Right atrium auricular region (tissue), 2 donors: ENCODE measurements around the gene SIK3. TPM values are rescaled to one million over a fixed set of nuclear protein-coding genes. Genes with fewer than 3 reads are reported as not detected.
"Not testable (repeated sequence)": the region's sequence is repeated elsewhere in the genome, so short reads cannot be mapped to it uniquely, and the experiment has no call there.

Experiments used
- DNase-seq: peaks from one replicate; pipeline ENCODE4 v3.0.0-alpha.2; 2019; ENCODE audit warnings: low spot score
- H3K27ac ChIP-seq, 2 donors: fragments of 200-600 bp; sonication (generic); 1 replicate in 1 of 2; 2 replicates in 1 of 2; pipeline ENCODE4 v1.5.1; 2016 to 2019
- H3K27me3 ChIP-seq, 2 donors: fragments of 200-600 bp; sonication (generic); one replicate each; pipeline versions ENCODE4 v1.5.1 to v1.6.0; 2017 to 2019
- H3K36me3 ChIP-seq: fragments of 200-600 bp; sonication (generic); one replicate; pipeline ENCODE4 v1.5.1; 2016
- H3K4me1 ChIP-seq, 2 donors: fragments of 200-600 bp; sonication (generic); one replicate each; pipeline versions ENCODE4 v1.5.1 to v1.6.0; 2017 to 2019
- H3K4me3 ChIP-seq, 2 donors: fragments of 200-600 bp; sonication (generic); 1 replicate in 1 of 2; 2 replicates in 1 of 2; pipeline ENCODE4 v1.5.1; 2017 to 2019; ENCODE audit warnings: mild to moderate bottlenecking in 1 of 2, moderate library complexity in 1 of 2
- H3K9me3 ChIP-seq, 2 donors: fragments of 200-600 bp; sonication (generic); one replicate each; pipeline ENCODE4 v1.5.1; 2019
- CTCF ChIP-seq, 2 donors: fragments of 200-600 bp; sonication (generic); IDR thresholded peaks; one replicate each; pipeline ENCODE4 v1.5.1; 2019; ENCODE audit warnings: antibody characterized with exemption in 2 of 2
- total RNA-seq, 2 donors: library from RNA; depleted of rRNA; stranded (reverse); fragments of >200 nt; gene quantifications; one replicate each; pipeline ENCODE4 v1.1.0, GENCODE V29; 2016

Gene SIK3
- total RNA-seq, 2 donors from 2014 or later, result 27.0 to 40.1 TPM

DNA sequence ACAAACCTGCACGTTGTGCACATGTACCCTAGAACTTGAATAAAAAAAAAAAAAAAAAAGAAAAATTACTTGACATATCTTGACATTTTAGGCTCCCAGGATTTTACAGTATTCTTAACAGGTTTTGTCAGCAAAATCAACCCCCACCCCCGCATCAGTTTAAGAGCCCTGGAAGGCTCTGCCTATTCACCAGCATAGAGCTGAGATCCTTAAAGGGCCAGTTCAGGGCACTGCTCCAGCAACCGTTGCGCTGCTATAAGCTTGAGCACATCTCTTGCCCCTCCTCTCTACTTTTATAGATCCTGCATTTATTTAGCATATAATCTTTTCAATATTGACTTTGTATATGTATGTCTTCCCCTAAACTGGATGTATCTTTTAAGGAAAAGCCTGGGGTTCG is 45.2 kb upstream of the SIK3 start:
- no peaks in the 10 kb centered on the region for H3K9me3 ChIP-seq
- no peak for TF ChIP-seq CTCF (IDR thresholded peaks at IDR 0.05)
- H3K27ac ChIP-seq, result peak overlapping the region; percentile 96
- DNase-seq, result peak; percentile 64
- peaks cover 12% of the 10 kb centered on the region for H3K36me3 ChIP-seq
- no peaks in the 10 kb centered on the region for H3K27me3 ChIP-seq
- peaks cover 0 to 40% of the 10 kb centered on the region in 2 donors for H3K4me1 ChIP-seq
- peak overlapping the region; percentile 94 to 97 for H3K4me3 ChIP-seq

- H3K27me3 ChIP-seq, H3K27ac ChIP-seq, H3K4me3 ChIP-seq, H3K9me3 ChIP-seq, H3K4me1 ChIP-seq, DNase-seq, H3K36me3 ChIP-seq: not testable (repeated sequence)
These were observed 39.2 kb upstream of the SIK3 start for GRCh38 chr11:117137223-117138086.

DNA sequence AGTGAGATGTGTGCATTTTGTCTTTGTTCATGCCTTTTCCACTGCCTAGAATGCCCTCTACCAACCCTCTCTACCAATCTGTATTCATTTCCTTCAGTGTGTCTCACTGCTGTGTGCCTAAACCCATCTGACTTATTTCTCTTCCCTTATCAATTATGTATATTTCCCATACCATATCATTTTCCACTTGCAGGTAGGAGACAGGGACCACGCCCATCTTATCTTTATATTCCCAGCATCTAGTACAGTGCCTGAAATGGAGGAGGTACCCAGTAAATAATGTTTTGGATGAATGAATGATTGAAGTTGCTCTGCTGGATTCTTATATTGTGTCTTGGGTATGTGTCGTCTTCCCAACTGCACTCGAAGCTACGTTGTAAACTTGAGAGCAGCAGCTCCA is 36.8 kb upstream of the SIK3 start:
- not testable (repeated sequence) for DNase-seq

GRCh38 chr11:117134431-117134830 is 36.2 kb upstream of the SIK3 start:
- H3K27ac ChIP-seq, result no peak overlapping the region
- TF ChIP-seq CTCF (IDR thresholded peaks at IDR 0.05), result no peak
- no peak overlapping the region for H3K4me3 ChIP-seq
- H3K4me1 ChIP-seq, result no peaks in the 10 kb centered on the region
- no peaks in the 10 kb centered on the region for H3K27me3 ChIP-seq
- H3K36me3 ChIP-seq, result no peaks in the 10 kb centered on the region
- H3K9me3 ChIP-seq, result no peaks in the 10 kb centered on the region
- DNase-seq, result no peak

More for the DNA sequence above, 36.8 kb upstream of the SIK3 start:
- not testable (repeated sequence) for H3K27ac ChIP-seq, H3K27me3 ChIP-seq, H3K36me3 ChIP-seq, H3K9me3 ChIP-seq, H3K4me3 ChIP-seq, H3K4me1 ChIP-seq

- H3K4me3 ChIP-seq, result no peak overlapping the region
- H3K27ac ChIP-seq, result no peak overlapping the region
- H3K9me3 ChIP-seq, result no peaks in the 10 kb centered on the region
- H3K36me3 ChIP-seq, result no peaks in the 10 kb centered on the region
- no peak for TF ChIP-seq CTCF (IDR thresholded peaks at IDR 0.05)
- H3K4me1 ChIP-seq, result no peaks in the 10 kb centered on the region
- no peaks in the 10 kb centered on the region for H3K27me3 ChIP-seq
- DNase-seq, result no peak
These were observed 32.7 kb upstream of the SIK3 start for GRCh38 chr11:117130879-117131278.

DNA sequence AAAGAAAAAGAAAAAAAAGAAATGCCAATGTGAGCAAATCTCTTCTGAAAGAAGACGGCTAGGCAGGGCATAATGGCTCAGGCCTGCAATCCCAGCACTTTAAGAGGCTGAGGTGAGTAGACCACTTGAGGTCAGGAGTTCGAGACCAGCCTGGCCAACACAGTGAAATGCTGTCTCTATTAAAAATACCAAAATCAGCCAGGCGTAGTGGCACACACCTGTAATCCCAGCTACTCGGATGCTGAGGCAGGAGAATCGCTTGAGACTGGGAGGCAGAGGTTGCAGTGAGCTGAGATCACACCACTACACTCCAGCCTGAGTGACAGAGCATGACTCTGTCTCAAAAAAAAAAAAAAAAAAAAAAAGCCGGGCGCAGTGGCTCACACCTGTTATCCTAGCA is 32.2 kb upstream of the SIK3 start:
- not testable (repeated sequence) for H3K27ac ChIP-seq, H3K9me3 ChIP-seq, H3K4me1 ChIP-seq, H3K4me3 ChIP-seq, H3K27me3 ChIP-seq, DNase-seq, H3K36me3 ChIP-seq

- Histone ChIP-seq H3K4me1 (no peaks in the 10 kb centered on the region), H3K27me3 (no peaks in the 10 kb centered on the region), H3K36me3 (no peaks in the 10 kb centered on the region), H3K27ac (no peak overlapping the region), H3K4me3 (no peak overlapping the region), H3K9me3 (no peaks in the 10 kb centered on the region)
- no peak for TF ChIP-seq CTCF (IDR thresholded peaks at IDR 0.05)
- DNase-seq, result no peak
These were observed 30.1 kb upstream of the SIK3 start for GRCh38 chr11:117128289-117128688.
